ENCODE data around the gene CRLF1.

DNA sequence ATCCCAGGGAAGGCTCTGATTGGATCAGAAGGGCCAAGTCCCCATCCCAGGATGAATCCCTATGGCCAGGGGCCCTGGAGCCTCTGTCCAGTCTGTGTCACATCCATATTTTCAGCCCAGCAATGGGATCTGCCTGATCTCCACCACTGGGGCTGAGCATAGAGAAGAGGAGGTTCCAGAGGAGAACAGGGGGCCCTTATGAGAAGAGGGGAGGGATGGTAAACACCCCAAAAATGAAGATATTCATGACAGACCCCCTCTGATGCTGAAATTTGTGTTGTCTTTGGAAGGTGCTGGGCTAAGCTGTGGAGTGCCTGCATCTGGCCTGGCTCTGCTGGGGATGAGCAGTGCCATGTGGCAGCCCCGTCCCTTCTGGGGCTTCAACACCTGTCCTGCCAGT is 44.7 kb upstream of the CRLF1 start:
- no peak for TF ChIP-seq EP300 (IDR thresholded peaks at IDR 0.05)
- TF ChIP-seq, protein P1, sequence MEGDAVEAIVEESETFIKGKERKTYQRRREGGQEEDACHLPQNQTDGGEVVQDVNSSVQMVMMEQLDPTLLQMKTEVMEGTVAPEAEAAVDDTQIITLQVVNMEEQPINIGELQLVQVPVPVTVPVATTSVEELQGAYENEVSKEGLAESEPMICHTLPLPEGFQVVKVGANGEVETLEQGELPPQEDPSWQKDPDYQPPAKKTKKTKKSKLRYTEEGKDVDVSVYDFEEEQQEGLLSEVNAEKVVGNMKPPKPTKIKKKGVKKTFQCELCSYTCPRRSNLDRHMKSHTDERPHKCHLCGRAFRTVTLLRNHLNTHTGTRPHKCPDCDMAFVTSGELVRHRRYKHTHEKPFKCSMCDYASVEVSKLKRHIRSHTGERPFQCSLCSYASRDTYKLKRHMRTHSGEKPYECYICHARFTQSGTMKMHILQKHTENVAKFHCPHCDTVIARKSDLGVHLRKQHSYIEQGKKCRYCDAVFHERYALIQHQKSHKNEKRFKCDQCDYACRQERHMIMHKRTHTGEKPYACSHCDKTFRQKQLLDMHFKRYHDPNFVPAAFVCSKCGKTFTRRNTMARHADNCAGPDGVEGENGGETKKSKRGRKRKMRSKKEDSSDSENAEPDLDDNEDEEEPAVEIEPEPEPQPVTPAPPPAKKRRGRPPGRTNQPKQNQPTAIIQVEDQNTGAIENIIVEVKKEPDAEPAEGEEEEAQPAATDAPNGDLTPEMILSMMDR (IDR thresholded peaks at IDR 0.05) = no peak
- TF ChIP-seq POLR2A (IDR thresholded peaks at IDR 0.05) = no peak

Measured in gastroesophageal sphincter (tissue), 3 donors.